ENCODE measurements around the gene CAMK2D.
A peak's percentile ranks its signal among the peaks of the same experiment; 100 is the strongest.

The CAMK2D gene

GRCh38 chr4:113657586-113658233, 103.8 kb downstream of the CAMK2D start:
- no peak overlapping the region for H2BK120ac ChIP-seq (ENCODE audit: insufficient read depth, low read length, poor library complexity)
- no peak overlapping the region for H3K4ac ChIP-seq (ENCODE audit: low read depth, low read length)
- H3K14ac ChIP-seq (ENCODE audit: low read length): no peak overlapping the region
- H3K23ac ChIP-seq (ENCODE audit: low read length): no peak overlapping the region
- H3K9me3 ChIP-seq (ENCODE audit: insufficient read depth, low read depth, low read length): no peaks in the 10 kb centered on the region
- H4K12ac ChIP-seq (ENCODE audit: low read depth, low read length): no peak overlapping the region
- H3K27ac ChIP-seq (ENCODE audit: low read depth, low read length): no peak overlapping the region
- no peaks in the 10 kb centered on the region for H3K27me3 ChIP-seq (ENCODE audit: insufficient read depth, low read length)
- H3K4me2 ChIP-seq (ENCODE audit: low read length): no peak overlapping the region
- no peak for DNase-seq
- H3K36me3 ChIP-seq (ENCODE audit: control insufficient read depth in 1 of 2, insufficient read depth in 2 of 2, low read length in 2 of 2): no peaks in the 10 kb centered on the region
- no peaks in the 10 kb centered on the region for H3K79me2 ChIP-seq (ENCODE audit: control insufficient read depth, insufficient read depth, low read length, poor library complexity)
- no peak overlapping the region for H3K18ac ChIP-seq (ENCODE audit: low read length)
- WGBS (ENCODE audit: extremely low coverage, insufficient coverage, insufficient read length): no CpG with 5 or more reads among the region's 3 CpGs
- no peak overlapping the region for H3K4me3 ChIP-seq (ENCODE audit: low read depth, low read length)
- H3K4me1 ChIP-seq (ENCODE audit: control insufficient read depth in 1 of 2, insufficient read depth in 2 of 2, low read length in 2 of 2): peaks cover 0 to 6% of the 10 kb centered on the region in 2 experiments
- H2AFZ ChIP-seq (ENCODE audit: insufficient read depth, low read length, poor library complexity): no peak overlapping the region
- H2BK12ac ChIP-seq (ENCODE audit: low read length): no peak overlapping the region
- H2AK5ac ChIP-seq (ENCODE audit: low read length): no peak overlapping the region
- H4K91ac ChIP-seq (ENCODE audit: low read depth, low read length): no peak overlapping the region
- no peak overlapping the region for H3K9ac ChIP-seq (ENCODE audit: low read length)
- no peaks in the 10 kb centered on the region for H3K79me1 ChIP-seq (ENCODE audit: low read length)
- no peak overlapping the region for H4K8ac ChIP-seq (ENCODE audit: low read depth, low read length)
- H2BK5ac ChIP-seq (ENCODE audit: low read depth, low read length, poor library complexity): no peak overlapping the region

DNA sequence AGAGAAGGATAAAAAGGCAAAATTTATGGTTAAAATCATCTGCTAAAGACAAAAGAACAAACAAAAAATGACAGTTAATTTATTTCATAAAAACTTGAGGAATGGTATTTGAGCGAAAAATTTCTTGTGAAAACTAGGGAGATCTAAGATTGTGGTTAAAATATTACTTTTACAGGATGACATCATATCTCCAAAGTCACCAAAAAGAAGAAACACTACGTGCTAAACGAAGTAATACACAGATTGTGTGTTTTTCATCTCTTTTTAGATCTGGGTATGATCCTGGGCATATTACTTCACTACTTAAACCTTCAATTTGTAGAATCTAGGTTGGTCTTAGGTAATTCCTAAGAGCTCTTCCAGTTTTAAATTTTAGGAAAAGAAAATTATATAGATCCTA, 107.7 kb downstream of the CAMK2D start:
- Histone ChIP-seq H3K4ac (ENCODE audit: low read depth, low read length) (no peak overlapping the region), H4K12ac (ENCODE audit: low read depth, low read length) (no peak overlapping the region)
- WGBS (ENCODE audit: extremely low coverage, insufficient coverage, insufficient read length): no CpG with 5 or more reads among the region's 3 CpGs

GRCh38 chr4:113646442-113646822, 115.1 kb downstream of the CAMK2D start:
- H4K91ac ChIP-seq (ENCODE audit: low read depth, low read length): no peak overlapping the region
- DNase-seq: no peak
- H4K8ac ChIP-seq (ENCODE audit: low read depth, low read length): no peak overlapping the region
- H3K79me1 ChIP-seq (ENCODE audit: low read length): no peaks in the 10 kb centered on the region
- peak overlapping the region; percentile 58 for H3K9ac ChIP-seq (ENCODE audit: low read length)
- H3K4me3 ChIP-seq (ENCODE audit: low read depth, low read length): no peak overlapping the region
- no peak overlapping the region for H2BK120ac ChIP-seq (ENCODE audit: insufficient read depth, low read length, poor library complexity)
- no peaks in the 10 kb centered on the region for H3K36me3 ChIP-seq (ENCODE audit: control insufficient read depth in 1 of 2, insufficient read depth in 2 of 2, low read length in 2 of 2)
- H2AK5ac ChIP-seq (ENCODE audit: low read length): no peak overlapping the region
- H3K27ac ChIP-seq (ENCODE audit: low read depth, low read length): no peak overlapping the region
- H3K23ac ChIP-seq (ENCODE audit: low read length): no peak overlapping the region
- no peak overlapping the region for H2AFZ ChIP-seq (ENCODE audit: insufficient read depth, low read length, poor library complexity)
- no peak overlapping the region for H3K4ac ChIP-seq (ENCODE audit: low read depth, low read length)
- H3K4me1 ChIP-seq (ENCODE audit: control insufficient read depth in 1 of 2, insufficient read depth in 2 of 2, low read length in 2 of 2): peaks cover 0 to 6% of the 10 kb centered on the region in 2 experiments
- no peak overlapping the region for H3K14ac ChIP-seq (ENCODE audit: low read length)
- no peak overlapping the region for H3K18ac ChIP-seq (ENCODE audit: low read length)
- no peaks in the 10 kb centered on the region for H3K27me3 ChIP-seq (ENCODE audit: insufficient read depth, low read length)
- H3K9me3 ChIP-seq (ENCODE audit: insufficient read depth, low read depth, low read length): no peaks in the 10 kb centered on the region
- no peak overlapping the region for H2BK5ac ChIP-seq (ENCODE audit: low read depth, low read length, poor library complexity)
- no peak overlapping the region for H4K12ac ChIP-seq (ENCODE audit: low read depth, low read length)
- no peaks in the 10 kb centered on the region for H3K79me2 ChIP-seq (ENCODE audit: control insufficient read depth, insufficient read depth, low read length, poor library complexity)
- WGBS (ENCODE audit: extremely low coverage, insufficient coverage, insufficient read length): no CpG with 5 or more reads among the region's 2 CpGs
- no peak overlapping the region for H3K4me2 ChIP-seq (ENCODE audit: low read length)
- H2BK12ac ChIP-seq (ENCODE audit: low read length): no peak overlapping the region

More for the DNA sequence above, 107.7 kb downstream of the CAMK2D start:
- no peak overlapping the region for H3K9ac ChIP-seq (ENCODE audit: low read length)
- no peaks in the 10 kb centered on the region for H3K27me3 ChIP-seq (ENCODE audit: insufficient read depth, low read length)
- no peak overlapping the region for H4K8ac ChIP-seq (ENCODE audit: low read depth, low read length)
- H3K4me1 ChIP-seq (ENCODE audit: control insufficient read depth in 1 of 2, insufficient read depth in 2 of 2, low read length in 2 of 2): peaks cover 0 to 6% of the 10 kb centered on the region in 2 experiments
- no peaks in the 10 kb centered on the region for H3K9me3 ChIP-seq (ENCODE audit: insufficient read depth, low read depth, low read length)
- no peak overlapping the region for H3K23ac ChIP-seq (ENCODE audit: low read length)
- H3K18ac ChIP-seq (ENCODE audit: low read length): no peak overlapping the region
- no peak for DNase-seq
- no peak overlapping the region for H3K14ac ChIP-seq (ENCODE audit: low read length)
- no peaks in the 10 kb centered on the region for H3K79me2 ChIP-seq (ENCODE audit: control insufficient read depth, insufficient read depth, low read length, poor library complexity)
- no peak overlapping the region for H2BK120ac ChIP-seq (ENCODE audit: insufficient read depth, low read length, poor library complexity)
- H3K4me3 ChIP-seq (ENCODE audit: low read depth, low read length): no peak overlapping the region
- H3K27ac ChIP-seq (ENCODE audit: low read depth, low read length): no peak overlapping the region
- no peak overlapping the region for H2BK12ac ChIP-seq (ENCODE audit: low read length)
- no peak overlapping the region for H2AFZ ChIP-seq (ENCODE audit: insufficient read depth, low read length, poor library complexity)
- no peaks in the 10 kb centered on the region for H3K36me3 ChIP-seq (ENCODE audit: control insufficient read depth in 1 of 2, insufficient read depth in 2 of 2, low read length in 2 of 2)
- H3K4me2 ChIP-seq (ENCODE audit: low read length): no peak overlapping the region
- no peak overlapping the region for H2BK5ac ChIP-seq (ENCODE audit: low read depth, low read length, poor library complexity)
- H4K91ac ChIP-seq (ENCODE audit: low read depth, low read length): no peak overlapping the region
- no peaks in the 10 kb centered on the region for H3K79me1 ChIP-seq (ENCODE audit: low read length)
- H2AK5ac ChIP-seq (ENCODE audit: low read length): no peak overlapping the region

- no peaks in the 10 kb centered on the region for H3K79me2 ChIP-seq (ENCODE audit: control insufficient read depth, insufficient read depth, low read length, poor library complexity)
- H4K12ac ChIP-seq (ENCODE audit: low read depth, low read length): no peak overlapping the region
- H3K9me3 ChIP-seq (ENCODE audit: insufficient read depth, low read depth, low read length): no peaks in the 10 kb centered on the region
- no peak overlapping the region for H3K4me3 ChIP-seq (ENCODE audit: low read depth, low read length)
- WGBS (ENCODE audit: extremely low coverage, insufficient coverage, insufficient read length): no CpG with 5 or more reads among the region's 5 CpGs
- H4K91ac ChIP-seq (ENCODE audit: low read depth, low read length): no peak overlapping the region
- no peak overlapping the region for H2BK120ac ChIP-seq (ENCODE audit: insufficient read depth, low read length, poor library complexity)
- no peak overlapping the region for H4K8ac ChIP-seq (ENCODE audit: low read depth, low read length)
- no peak overlapping the region for H3K4me2 ChIP-seq (ENCODE audit: low read length)
- DNase-seq: no peak
- no peaks in the 10 kb centered on the region for H3K27me3 ChIP-seq (ENCODE audit: insufficient read depth, low read length)
- no peak overlapping the region for H3K18ac ChIP-seq (ENCODE audit: low read length)
- no peak overlapping the region for H3K9ac ChIP-seq (ENCODE audit: low read length)
- no peaks in the 10 kb centered on the region for H3K36me3 ChIP-seq (ENCODE audit: control insufficient read depth in 1 of 2, insufficient read depth in 2 of 2, low read length in 2 of 2)
- no peak overlapping the region for H3K23ac ChIP-seq (ENCODE audit: low read length)
- H3K4ac ChIP-seq (ENCODE audit: low read depth, low read length): no peak overlapping the region
- H3K79me1 ChIP-seq (ENCODE audit: low read length): no peaks in the 10 kb centered on the region
- H2BK12ac ChIP-seq (ENCODE audit: low read length): no peak overlapping the region
- no peak overlapping the region for H2AFZ ChIP-seq (ENCODE audit: insufficient read depth, low read length, poor library complexity)
- no peak overlapping the region for H3K27ac ChIP-seq (ENCODE audit: low read depth, low read length)
- no peak overlapping the region for H2BK5ac ChIP-seq (ENCODE audit: low read depth, low read length, poor library complexity)
- no peak overlapping the region for H2AK5ac ChIP-seq (ENCODE audit: low read length)
- no peak overlapping the region for H3K14ac ChIP-seq (ENCODE audit: low read length)
- H3K4me1 ChIP-seq (ENCODE audit: control insufficient read depth in 1 of 2, insufficient read depth in 2 of 2, low read length in 2 of 2): peaks cover 0 to 6% of the 10 kb centered on the region in 2 experiments
Measured at GRCh38 chr4:113645771-113646441, 115.6 kb downstream of the CAMK2D start.

All from trophoblast cell (in vitro differentiated cells and primary cell).